Skeletal muscle tissue (tissue), 4 donors: ENCODE data around the gene BMI1. TPM values are rescaled to one million over a fixed set of nuclear protein-coding genes. Genes with fewer than 3 reads are reported as not detected.

Source experiments
- H3K27ac ChIP-seq: one replicate; pipeline ENCODE4 v1.7.0; 2013; ENCODE audit warnings: mild to moderate bottlenecking, low read depth, low read length, inconsistent platforms
- H3K27me3 ChIP-seq, 3 donors: one replicate each; pipeline ENCODE4 v1.7.0; 2013; ENCODE audit warnings: low read length in 3 of 3; ENCODE audit not compliant: control insufficient read depth in 3 of 3, insufficient read depth in 3 of 3
- H3K36me3 ChIP-seq, 3 donors: one replicate each; pipeline ENCODE4 v1.7.0; 2013; ENCODE audit warnings: low read length in 3 of 3; ENCODE audit not compliant: control insufficient read depth in 3 of 3, insufficient read depth in 3 of 3
- H3K4me1 ChIP-seq, 3 donors: one replicate each; pipeline ENCODE4 v1.7.0; 2013; ENCODE audit warnings: low read length in 3 of 3, mild to moderate bottlenecking in 3 of 3; ENCODE audit not compliant: control insufficient read depth in 3 of 3, insufficient read depth in 3 of 3
- H3K4me3 ChIP-seq, 3 donors: one replicate each; pipeline ENCODE4 v1.7.0; 2013; ENCODE audit warnings: low read length in 3 of 3
- H3K9ac ChIP-seq, 3 donors: one replicate each; pipeline ENCODE4 v1.7.0; 2013; ENCODE audit warnings: low read length in 3 of 3, mild to moderate bottlenecking in 3 of 3, moderate library complexity in 2 of 3, low read depth in 1 of 3
- H3K9me3 ChIP-seq, 3 donors: one replicate each; pipeline ENCODE4 v1.7.0; 2013; ENCODE audit warnings: low read length in 3 of 3; ENCODE audit not compliant: control insufficient read depth in 3 of 3
- total RNA-seq: library from RNA; depleted of rRNA; stranded (reverse); fragments of >200 nt; gene quantifications from one replicate; pipeline ENCODE4 v1.2.3, GENCODE V29; 2014
- donor health status: Osteomylitis.

BMI1 gene
- total RNA-seq, 1 donor from 2014 or later = 31.3 TPM

- Histone ChIP-seq H3K36me3 (no peaks in the 10 kb centered on the region), H3K9me3 (no peaks in the 10 kb centered on the region), H3K27me3 (peaks cover 0 to 7% (median 0%) of the 10 kb centered on the region in 3 donors), H3K4me1 (peaks cover 17 to 31% (median 19%) of the 10 kb centered on the region in 3 donors), H3K9ac (no peak overlapping the region), H3K4me3 (no peak overlapping the region), H3K27ac (no peak overlapping the region)
Measured at GRCh38 chr10:22318772-22319171, 2.1 kb upstream of the BMI1 start.

GRCh38 chr10:22319547-22319979, 1.3 kb upstream of the BMI1 start:
- no peaks in the 10 kb centered on the region for H3K9me3 ChIP-seq
- H3K27ac ChIP-seq = peak overlapping the region; percentile 80

GRCh38 chr10:22319980-22320558, 830 bp upstream of the BMI1 start:
- Histone ChIP-seq H3K9me3 (no peaks in the 10 kb centered on the region), H3K4me1 (peaks cover 19 to 43% (median 22%) of the 10 kb centered on the region in 3 donors), H3K27me3 (peaks cover 0 to 7% (median 0%) of the 10 kb centered on the region in 3 donors), H3K9ac (peak overlapping the region; percentile 79 to 85 (median 80)), H3K4me3 (peak overlapping the region; percentile 42 to 70 (median 64)), H3K27ac (peak overlapping the region; percentile 80), H3K36me3 (no peaks in the 10 kb centered on the region)

More at GRCh38 chr10:22319547-22319979, 1.3 kb upstream of the BMI1 start:
- Histone ChIP-seq H3K4me3 (peak overlapping the region; percentile 42 to 70 (median 64)), H3K9ac (no peak overlapping the region), H3K27me3 (peaks cover 0 to 7% (median 0%) of the 10 kb centered on the region in 3 donors), H3K36me3 (no peaks in the 10 kb centered on the region), H3K4me1 (peaks cover 18 to 39% (median 19%) of the 10 kb centered on the region in 3 donors)

DNA sequence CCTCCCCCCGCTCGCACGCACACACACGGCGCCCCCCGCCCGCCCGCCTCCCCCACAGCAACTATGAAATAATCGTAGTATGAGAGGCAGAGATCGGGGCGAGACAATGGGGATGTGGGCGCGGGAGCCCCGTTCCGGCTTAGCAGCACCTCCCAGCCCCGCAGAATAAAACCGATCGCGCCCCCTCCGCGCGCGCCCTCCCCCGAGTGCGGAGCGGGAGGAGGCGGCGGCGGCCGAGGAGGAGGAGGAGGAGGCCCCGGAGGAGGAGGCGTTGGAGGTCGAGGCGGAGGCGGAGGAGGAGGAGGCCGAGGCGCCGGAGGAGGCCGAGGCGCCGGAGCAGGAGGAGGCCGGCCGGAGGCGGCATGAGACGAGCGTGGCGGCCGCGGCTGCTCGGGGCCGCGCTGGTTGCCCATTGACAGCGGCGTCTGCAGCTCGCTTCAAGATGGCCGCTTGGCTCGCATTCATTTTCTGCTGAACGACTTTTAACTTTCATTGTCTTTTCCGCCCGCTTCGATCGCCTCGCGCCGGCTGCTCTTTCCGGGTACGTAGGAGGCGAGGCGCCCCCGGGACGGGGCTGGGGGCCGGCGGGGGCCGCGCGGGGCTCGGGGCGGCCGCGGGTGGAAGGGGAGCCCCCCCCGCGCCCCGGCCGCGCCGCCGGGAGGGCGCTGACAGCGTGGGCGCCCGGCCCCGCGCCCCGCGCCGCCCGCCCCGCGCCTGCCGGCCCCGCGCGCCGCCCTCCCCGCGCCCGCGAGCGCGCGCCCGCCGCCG, 441 bp downstream of the BMI1 start:
- peaks cover 0 to 7% (median 0%) of the 10 kb centered on the region in 3 donors for H3K27me3 ChIP-seq
- H3K4me1 ChIP-seq = peaks cover 19 to 43% (median 20%) of the 10 kb centered on the region in 3 donors

GRCh38 chr10:22321924-22322640, 1.2 kb downstream of the BMI1 start:
- Histone ChIP-seq H3K36me3 (peaks cover 0 to 6% (median 5%) of the 10 kb centered on the region in 3 donors), H3K4me3 (peak overlapping the region; percentile 73 to 74 (median 74)), H3K27ac (no peak overlapping the region), H3K9me3 (no peaks in the 10 kb centered on the region), H3K27me3 (peaks cover 0 to 7% (median 0%) of the 10 kb centered on the region in 3 donors), H3K4me1 (peaks cover 14 to 43% (median 20%) of the 10 kb centered on the region in 3 donors), H3K9ac (peak overlapping the region; percentile 57 to 86 (median 78))

More for the DNA sequence above, 441 bp downstream of the BMI1 start:
- Histone ChIP-seq H3K9me3 (no peaks in the 10 kb centered on the region), H3K4me3 (peak overlapping the region; percentile 73 to 80 (median 79)), H3K9ac (peak overlapping the region; percentile 71 to 95 (median 90)), H3K36me3 (no peaks in the 10 kb centered on the region), H3K27ac (peak overlapping the region; percentile 88)

GRCh38 chr10:22322641-22323160, 1.8 kb downstream of the BMI1 start:
- peaks cover 14 to 41% (median 20%) of the 10 kb centered on the region in 3 donors for H3K4me1 ChIP-seq
- H3K27ac ChIP-seq = no peak overlapping the region
- peaks cover 0 to 7% (median 0%) of the 10 kb centered on the region in 3 donors for H3K27me3 ChIP-seq
- peak overlapping the region; percentile 57 to 86 (median 78) for H3K9ac ChIP-seq
- peaks cover 0 to 8% (median 6%) of the 10 kb centered on the region in 3 donors for H3K36me3 ChIP-seq
- peak overlapping the region; percentile 73 to 74 (median 74) for H3K4me3 ChIP-seq
- no peaks in the 10 kb centered on the region for H3K9me3 ChIP-seq

DNA sequence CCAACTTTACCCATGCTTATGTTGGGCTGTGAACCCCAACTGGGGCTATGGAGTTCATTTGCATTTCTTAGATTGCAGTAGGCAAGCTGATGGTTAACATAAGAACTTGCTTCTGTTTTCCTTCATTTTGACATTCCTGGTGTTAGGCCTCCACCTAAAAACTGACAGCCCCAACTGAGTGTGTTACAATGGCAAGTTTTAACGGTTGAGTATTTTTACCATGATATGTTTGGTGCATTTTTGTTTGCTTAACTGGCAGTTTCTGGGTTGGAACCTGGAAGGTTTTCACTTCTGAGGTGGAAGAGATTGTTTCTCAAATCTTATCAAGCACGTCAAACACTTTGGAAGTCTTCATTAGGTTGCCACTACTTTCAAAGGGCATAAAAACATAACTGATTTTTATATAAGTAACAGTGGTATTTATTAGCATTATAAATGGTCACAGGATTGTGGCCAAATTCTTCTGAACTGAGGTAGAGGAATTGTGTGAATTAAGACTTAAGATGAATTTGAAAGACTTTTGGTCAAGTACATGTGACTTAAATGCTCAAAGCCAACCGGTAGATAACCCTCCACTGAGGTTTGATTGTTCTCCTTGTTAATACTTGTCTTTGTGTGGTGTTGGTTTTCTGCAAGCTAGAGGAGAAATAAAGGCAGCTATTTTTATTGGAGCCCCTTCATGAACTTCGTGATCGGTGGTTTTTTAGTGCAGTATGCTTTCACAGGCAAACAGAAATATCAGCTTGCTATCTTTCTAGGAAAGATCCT, 2.8 kb downstream of the BMI1 start:
- Histone ChIP-seq H3K27ac (no peak overlapping the region), H3K36me3 (peaks cover 0 to 10% (median 10%) of the 10 kb centered on the region in 3 donors), H3K27me3 (peaks cover 0 to 7% (median 0%) of the 10 kb centered on the region in 3 donors), H3K4me1 (peaks cover 14 to 33% (median 20%) of the 10 kb centered on the region in 3 donors), H3K4me3 (peak overlapping the region in 1 of 3 donors; percentile 73), H3K9me3 (no peaks in the 10 kb centered on the region), H3K9ac (no peak overlapping the region)

DNA sequence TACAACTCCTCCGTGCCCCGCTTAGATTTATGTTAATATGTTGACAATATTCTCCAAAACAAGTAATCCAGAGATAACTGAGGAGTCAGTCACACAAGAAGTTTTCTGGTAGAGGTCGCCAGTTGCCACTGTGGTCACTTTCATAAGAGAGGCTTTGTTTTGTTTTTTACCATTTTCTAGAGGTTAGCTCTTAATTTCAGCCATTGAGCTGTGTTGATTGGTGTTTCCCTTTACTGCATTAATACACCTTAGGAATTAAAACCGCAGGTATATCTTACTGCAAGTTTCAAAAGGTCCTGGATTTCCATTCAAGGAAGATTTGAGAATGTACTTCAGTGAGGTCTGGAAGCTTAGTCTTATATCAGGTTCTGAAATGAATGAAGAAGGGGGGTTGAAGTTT, 3.5 kb downstream of the BMI1 start:
- Histone ChIP-seq H3K9ac (peak overlapping the region in 2 of 3 donors; percentile 48 to 52), H3K4me3 (peak overlapping the region in 2 of 3 donors; percentile 57 to 74)

GRCh38 chr10:22324893-22325271, 4.0 kb downstream of the BMI1 start:
- peak overlapping the region in 2 of 3 donors; percentile 48 to 52 for H3K9ac ChIP-seq
- H3K27ac ChIP-seq = no peak overlapping the region
- H3K4me3 ChIP-seq = peak overlapping the region; percentile 57 to 74 (median 67)
- no peaks in the 10 kb centered on the region for H3K9me3 ChIP-seq
- H3K4me1 ChIP-seq = peaks cover 14 to 33% (median 18%) of the 10 kb centered on the region in 3 donors
- peaks cover 0 to 7% (median 0%) of the 10 kb centered on the region in 3 donors for H3K27me3 ChIP-seq
- H3K36me3 ChIP-seq = peaks cover 8 to 21% (median 21%) of the 10 kb centered on the region in 3 donors

More for the DNA sequence above, 3.5 kb downstream of the BMI1 start:
- peaks cover 0 to 7% (median 0%) of the 10 kb centered on the region in 3 donors for H3K27me3 ChIP-seq
- H3K4me1 ChIP-seq = peaks cover 14 to 33% (median 20%) of the 10 kb centered on the region in 3 donors
- H3K36me3 ChIP-seq = peaks cover 5 to 16% (median 16%) of the 10 kb centered on the region in 3 donors
- H3K9me3 ChIP-seq = no peaks in the 10 kb centered on the region
- H3K27ac ChIP-seq = no peak overlapping the region
